ENCODE results near the gene FBXL7. TPM values are rescaled to one million over a fixed set of nuclear protein-coding genes. Genes with fewer than 3 reads are reported as not detected.

The FBXL7 gene
- total and polyA plus RNA-seq, 2 donors (not counting 3 experiments of a cell fraction or from before 2014, with no cell fraction given), result 23.5 to 32.2 TPM

- TF ChIP-seq, protein P1, sequence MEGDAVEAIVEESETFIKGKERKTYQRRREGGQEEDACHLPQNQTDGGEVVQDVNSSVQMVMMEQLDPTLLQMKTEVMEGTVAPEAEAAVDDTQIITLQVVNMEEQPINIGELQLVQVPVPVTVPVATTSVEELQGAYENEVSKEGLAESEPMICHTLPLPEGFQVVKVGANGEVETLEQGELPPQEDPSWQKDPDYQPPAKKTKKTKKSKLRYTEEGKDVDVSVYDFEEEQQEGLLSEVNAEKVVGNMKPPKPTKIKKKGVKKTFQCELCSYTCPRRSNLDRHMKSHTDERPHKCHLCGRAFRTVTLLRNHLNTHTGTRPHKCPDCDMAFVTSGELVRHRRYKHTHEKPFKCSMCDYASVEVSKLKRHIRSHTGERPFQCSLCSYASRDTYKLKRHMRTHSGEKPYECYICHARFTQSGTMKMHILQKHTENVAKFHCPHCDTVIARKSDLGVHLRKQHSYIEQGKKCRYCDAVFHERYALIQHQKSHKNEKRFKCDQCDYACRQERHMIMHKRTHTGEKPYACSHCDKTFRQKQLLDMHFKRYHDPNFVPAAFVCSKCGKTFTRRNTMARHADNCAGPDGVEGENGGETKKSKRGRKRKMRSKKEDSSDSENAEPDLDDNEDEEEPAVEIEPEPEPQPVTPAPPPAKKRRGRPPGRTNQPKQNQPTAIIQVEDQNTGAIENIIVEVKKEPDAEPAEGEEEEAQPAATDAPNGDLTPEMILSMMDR (IDR thresholded peaks at IDR 0.05; ENCODE audit: extremely low read depth in 1 of 2, insufficient read depth in 1 of 2, low read depth in 1 of 2, low read length in 2 of 2), result no peak
- TF ChIP-seq FOS (IDR thresholded peaks at IDR 0.05; ENCODE audit: borderline replicate concordance, insufficient read depth, low read length) (no peak), GATA2 (IDR thresholded peaks at IDR 0.05; ENCODE audit: insufficient read depth, insufficient read length, low read depth, low read length) (no peak), MYC (IDR thresholded peaks at IDR 0.05; ENCODE audit: low read depth, low read length) (no peak), JUN (IDR thresholded peaks at IDR 0.05; ENCODE audit: borderline replicate concordance, insufficient read depth, insufficient read length, low read depth) (no peak), POLR2A (IDR thresholded peaks at IDR 0.05; ENCODE audit: low read depth, low read length) (no peak), POLR2AphosphoS5 (IDR thresholded peaks at IDR 0.05; ENCODE audit: insufficient read depth, low read depth, low read length) (no peak), EZH2 (IDR thresholded peaks at IDR 0.05; ENCODE audit: borderline replicate concordance, low read depth, low read length, severe bottlenecking) (no peak)
- TF ChIP-seq, protein P2, sequence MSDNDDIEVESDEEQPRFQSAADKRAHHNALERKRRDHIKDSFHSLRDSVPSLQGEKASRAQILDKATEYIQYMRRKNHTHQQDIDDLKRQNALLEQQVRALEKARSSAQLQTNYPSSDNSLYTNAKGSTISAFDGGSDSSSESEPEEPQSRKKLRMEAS (IDR thresholded peaks at IDR 0.05; ENCODE audit: insufficient read depth, insufficient read length), result no peak
- Histone ChIP-seq H4K20me1 (replicated peaks; ENCODE audit: control insufficient read depth, extremely low read depth, insufficient read depth, low read length) (peaks cover 7% of the 10 kb centered on the region), H3K4me1 (ENCODE audit: control insufficient read depth, extremely low read depth, insufficient read depth, low read length) (no peaks in the 10 kb centered on the region), H3K79me2 (ENCODE audit: control insufficient read depth, insufficient read depth, low read length) (peaks cover 2% of the 10 kb centered on the region), H3K9me3 (replicated peaks; ENCODE audit: control insufficient read depth, insufficient read depth, low read length) (no peaks in the 10 kb centered on the region), H2AFZ (ENCODE audit: low read depth, low read length) (no peak overlapping the region), H3K27me3 (ENCODE audit: control insufficient read depth in 2 of 2, insufficient read depth in 2 of 2, low read length in 2 of 2) (no peaks in the 10 kb centered on the region), H3K4me2 (ENCODE audit: insufficient read depth, low read length) (no peak overlapping the region), H3K27ac (ENCODE audit: insufficient read depth, low read depth, low read length) (no peak overlapping the region), H3K9ac (replicated peaks; ENCODE audit: extremely low read depth, insufficient read depth, low read length) (no peak overlapping the region), H3K9me1 (replicated peaks; ENCODE audit: control insufficient read depth, extremely low read depth, insufficient read depth, low read length) (no peaks in the 10 kb centered on the region), H3K4me3 (replicated peaks in 1 of 3; ENCODE audit: insufficient read depth in 1 of 3, low read depth in 1 of 3, low read length in 3 of 3) (no peak overlapping the region), H3K36me3 (ENCODE audit: control insufficient read depth in 2 of 2, extremely low read depth in 1 of 2, insufficient read depth in 2 of 2, low read length in 2 of 2) (no peaks in the 10 kb centered on the region)
- CTCF ChIA-PET, result no interaction called here
- no TSS peak for BruUV-seq (replicated peaks)
- no peak for DNase-seq (ENCODE audit: low read depth, low spot score)
- intact Hi-C loops (cut with micrococcal nuclease) (no loop called here), dilution Hi-C loops (cut with MboI; ENCODE audit: extremely low pct_ligation_motif_present, low sequenced_read_pairs) (no loop called here)
- POLR2A ChIA-PET, result no interaction called here
- FAIRE-seq, result no peak
Measured at GRCh38 chr5:15768936-15769335, 269.0 kb downstream of the FBXL7 start.

All from endothelial cell of umbilical vein (primary cell).